ENCODE data around the gene DYNLRB1.

DYNLRB1 gene

GRCh38 chr20:34577061-34577460 lies 60.8 kb downstream of the DYNLRB1 start:
- no peak for TF ChIP-seq CTCF (IDR thresholded peaks at IDR 0.05)

- no peak for TF ChIP-seq CTCF (IDR thresholded peaks at IDR 0.05)
Measured at GRCh38 chr20:34578025-34578424, 61.8 kb downstream of the DYNLRB1 start.

GRCh38 chr20:34578521-34578920 lies 62.3 kb downstream of the DYNLRB1 start:
- TF ChIP-seq CTCF (IDR thresholded peaks at IDR 0.05): no peak

GRCh38 chr20:34579191-34579978 lies 63.2 kb downstream of the DYNLRB1 start:
- peak; percentile 91 for TF ChIP-seq CTCF (IDR thresholded peaks at IDR 0.05)

GRCh38 chr20:34579979-34580940 lies 64.0 kb downstream of the DYNLRB1 start:
- TF ChIP-seq CTCF (IDR thresholded peaks at IDR 0.05): no peak

GRCh38 chr20:34581341-34582184 lies 65.3 kb downstream of the DYNLRB1 start:
- no peak for TF ChIP-seq CTCF (IDR thresholded peaks at IDR 0.05)

GRCh38 chr20:34582221-34582620 lies 66.0 kb downstream of the DYNLRB1 start:
- TF ChIP-seq CTCF (IDR thresholded peaks at IDR 0.05): no peak
